Loucy (cell line): Measurements from ENCODE around the gene SDR39U1.

Experiments used
- H2AFZ ChIP-seq: fragments of 200-600 bp; sonication (generic); 2 replicates; pipeline ENCODE4 v1.6.0; 2016; ENCODE audit warnings: antibody characterized with exemption, mild to moderate bottlenecking, low read length, moderate library complexity
- H3F3A ChIP-seq: fragments of 200-600 bp; 2 replicates; pipeline ENCODE4 v1.6.0; 2016; ENCODE audit warnings: antibody characterized with exemption, low read depth, mild to moderate bottlenecking
- H3K27me3 ChIP-seq: fragments of 200-600 bp; sonication (generic); 2 replicates; pipeline ENCODE4 v1.6.1; 2014; ENCODE audit warnings: low read length, mild to moderate bottlenecking; ENCODE audit not compliant: insufficient read depth, poor library complexity, severe bottlenecking
- H3K36me3 ChIP-seq: fragments of 200-600 bp; sonication (generic); 2 replicates; pipeline ENCODE4 v1.6.1; 2016; ENCODE audit warnings: low read length; ENCODE audit not compliant: insufficient read depth
- H3K4me1 ChIP-seq: fragments of 200-600 bp; sonication (generic); 2 replicates; pipeline ENCODE4 v1.5.1; 2014; ENCODE audit warnings: low read length, mild to moderate bottlenecking; ENCODE audit not compliant: insufficient read depth, poor library complexity, severe bottlenecking
- H3K4me2 ChIP-seq: fragments of 200-600 bp; sonication (generic); 2 replicates; pipeline ENCODE4 v1.6.0; 2014; ENCODE audit warnings: antibody characterized with exemption, low read length, low read depth, mild to moderate bottlenecking; ENCODE audit not compliant: poor library complexity, severe bottlenecking
- H3K4me3 ChIP-seq: fragments of 200-600 bp; sonication (generic); 2 replicates; pipeline ENCODE4 v1.5.1; 2014; ENCODE audit warnings: low read length, mild to moderate bottlenecking, mixed read lengths; ENCODE audit not compliant: poor library complexity, severe bottlenecking
- H3K79me2 ChIP-seq: fragments of 200-600 bp; sonication (generic); 2 replicates; pipeline ENCODE4 v1.6.1; 2014; ENCODE audit warnings: low read length; ENCODE audit not compliant: insufficient read depth
- H3K9ac ChIP-seq: fragments of 200-600 bp; sonication (generic); 2 replicates; pipeline ENCODE4 v1.6.0; 2014; ENCODE audit warnings: mild to moderate bottlenecking, low read depth, low read length, moderate library complexity; ENCODE audit not compliant: poor library complexity, severe bottlenecking
- H3K9me2 ChIP-seq: fragments of 200-600 bp; sonication (generic); replicated peaks from 2 replicates; pipeline ENCODE4 v1.6.1; 2016; ENCODE audit warnings: low read depth, low read length, mixed read lengths
- H3K9me3 ChIP-seq: fragments of 200-600 bp; sonication (generic); 2 replicates; pipeline ENCODE4 v1.6.1; 2014; ENCODE audit warnings: mild to moderate bottlenecking, antibody characterized with exemption, low read length, low read depth; ENCODE audit not compliant: insufficient read depth
- H4K20me1 ChIP-seq: fragments of 200-600 bp; sonication (generic); 2 replicates; pipeline ENCODE4 v1.6.0; 2014; ENCODE audit warnings: antibody characterized with exemption, low read length, mild to moderate bottlenecking; ENCODE audit not compliant: insufficient read depth, poor library complexity, severe bottlenecking
- CTCF ChIP-seq: fragments of 200-600 bp; sonication (generic); conservative IDR thresholded peaks from 2 replicates; pipeline ENCODE4 v1.5.1; 2014; ENCODE audit warnings: mild to moderate bottlenecking, antibody characterized with exemption, low read length
- EZH2phosphoT487 ChIP-seq: fragments of 200-600 bp; IDR thresholded peaks from 2 replicates; pipeline ENCODE4 v1.6.1; 2018; ENCODE audit warnings: antibody characterized with exemption, mild to moderate bottlenecking, moderate library complexity, borderline replicate concordance

The SDR39U1 gene

GRCh38 chr14:24403294-24403998 lies 39.1 kb downstream of the SDR39U1 start:
- H3K79me2 ChIP-seq: peaks cover 63% of the 10 kb centered on the region
- H3K36me3 ChIP-seq: peaks cover 4% of the 10 kb centered on the region; the same call in 1 of the 2 replicates
- no peaks in the 10 kb centered on the region for H3K9me2 ChIP-seq
- H4K20me1 ChIP-seq: no peaks in the 10 kb centered on the region
- TF ChIP-seq CTCF (no peak), EZH2phosphoT487 (no peak)
- H2AFZ ChIP-seq: no peak overlapping the region
- H3K9me3 ChIP-seq: no peaks in the 10 kb centered on the region
- no peaks in the 10 kb centered on the region for H3K27me3 ChIP-seq
- H3F3A ChIP-seq: no peaks in the 10 kb centered on the region
- H3K4me3 ChIP-seq: peak overlapping the region; percentile 78
- H3K4me1 ChIP-seq: peaks cover 61% of the 10 kb centered on the region
- peak overlapping the region; percentile 90 for H3K4me2 ChIP-seq
- H3K9ac ChIP-seq: peak overlapping the region; percentile 57

- H3K4me3 ChIP-seq: peak overlapping the region; percentile 78
- H3K4me1 ChIP-seq: peaks cover 75% of the 10 kb centered on the region
- H3K4me2 ChIP-seq: peak overlapping the region; percentile 90
- no peaks in the 10 kb centered on the region for H3K9me2 ChIP-seq
- no peak overlapping the region for H2AFZ ChIP-seq
- H4K20me1 ChIP-seq: no peaks in the 10 kb centered on the region
- TF ChIP-seq EZH2phosphoT487: no peak
- TF ChIP-seq CTCF: no peak
- no peaks in the 10 kb centered on the region for H3F3A ChIP-seq
- peaks cover 63% of the 10 kb centered on the region for H3K79me2 ChIP-seq
- H3K9me3 ChIP-seq: no peaks in the 10 kb centered on the region
- H3K9ac ChIP-seq: peak overlapping the region; percentile 57
- no peaks in the 10 kb centered on the region for H3K36me3 ChIP-seq
- H3K27me3 ChIP-seq: no peaks in the 10 kb centered on the region
Measured at GRCh38 chr14:24401810-24402702, 40.5 kb downstream of the SDR39U1 start.

GRCh38 chr14:24399999-24400718 lies 42.4 kb downstream of the SDR39U1 start:
- TF ChIP-seq CTCF (no peak), EZH2phosphoT487 (no peak)
- Histone ChIP-seq H3K4me3 (peak overlapping the region; percentile 78), H3K4me1 (peaks cover 89% of the 10 kb centered on the region), H3K9ac (peak overlapping the region; percentile 88), H3K9me3 (no peaks in the 10 kb centered on the region), H2AFZ (no peak overlapping the region), H3K4me2 (peak overlapping the region; percentile 90), H3F3A (peaks cover 9% of the 10 kb centered on the region; the same call in 1 of the 2 replicates), H3K9me2 (no peaks in the 10 kb centered on the region), H3K27me3 (no peaks in the 10 kb centered on the region), H4K20me1 (no peaks in the 10 kb centered on the region), H3K36me3 (no peaks in the 10 kb centered on the region), H3K79me2 (peaks cover 59% of the 10 kb centered on the region)
